ENCODE results near the gene SOWAHD.

DNA sequence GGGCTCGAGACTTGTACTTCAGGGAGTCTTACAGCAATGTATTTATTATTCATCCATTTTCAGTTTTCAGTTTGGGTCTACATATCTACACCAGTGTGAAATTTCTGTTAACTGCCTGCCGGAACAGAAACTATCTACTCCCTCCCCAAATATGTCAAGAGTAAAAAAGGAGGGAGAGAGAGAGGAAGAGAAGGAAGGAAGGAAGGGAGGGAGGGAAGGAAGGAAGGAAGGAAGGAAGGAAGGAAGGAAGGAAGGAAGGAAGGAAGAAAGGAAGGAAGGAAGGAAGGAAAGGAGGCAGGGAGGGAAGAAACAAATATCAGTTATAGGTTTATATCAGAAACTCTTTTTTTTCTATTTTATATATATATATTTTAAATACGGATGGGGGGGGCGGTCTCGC, 20.4 kb downstream of the SOWAHD start:
- no peak for TF ChIP-seq EGR1 (IDR thresholded peaks at IDR 0.05; ENCODE audit: low read depth in 2 of 2)
- no peak for TF ChIP-seq CTCF (IDR thresholded peaks at IDR 0.05; ENCODE audit: low read depth, low read length, missing input control)
- TF ChIP-seq, protein P1, sequence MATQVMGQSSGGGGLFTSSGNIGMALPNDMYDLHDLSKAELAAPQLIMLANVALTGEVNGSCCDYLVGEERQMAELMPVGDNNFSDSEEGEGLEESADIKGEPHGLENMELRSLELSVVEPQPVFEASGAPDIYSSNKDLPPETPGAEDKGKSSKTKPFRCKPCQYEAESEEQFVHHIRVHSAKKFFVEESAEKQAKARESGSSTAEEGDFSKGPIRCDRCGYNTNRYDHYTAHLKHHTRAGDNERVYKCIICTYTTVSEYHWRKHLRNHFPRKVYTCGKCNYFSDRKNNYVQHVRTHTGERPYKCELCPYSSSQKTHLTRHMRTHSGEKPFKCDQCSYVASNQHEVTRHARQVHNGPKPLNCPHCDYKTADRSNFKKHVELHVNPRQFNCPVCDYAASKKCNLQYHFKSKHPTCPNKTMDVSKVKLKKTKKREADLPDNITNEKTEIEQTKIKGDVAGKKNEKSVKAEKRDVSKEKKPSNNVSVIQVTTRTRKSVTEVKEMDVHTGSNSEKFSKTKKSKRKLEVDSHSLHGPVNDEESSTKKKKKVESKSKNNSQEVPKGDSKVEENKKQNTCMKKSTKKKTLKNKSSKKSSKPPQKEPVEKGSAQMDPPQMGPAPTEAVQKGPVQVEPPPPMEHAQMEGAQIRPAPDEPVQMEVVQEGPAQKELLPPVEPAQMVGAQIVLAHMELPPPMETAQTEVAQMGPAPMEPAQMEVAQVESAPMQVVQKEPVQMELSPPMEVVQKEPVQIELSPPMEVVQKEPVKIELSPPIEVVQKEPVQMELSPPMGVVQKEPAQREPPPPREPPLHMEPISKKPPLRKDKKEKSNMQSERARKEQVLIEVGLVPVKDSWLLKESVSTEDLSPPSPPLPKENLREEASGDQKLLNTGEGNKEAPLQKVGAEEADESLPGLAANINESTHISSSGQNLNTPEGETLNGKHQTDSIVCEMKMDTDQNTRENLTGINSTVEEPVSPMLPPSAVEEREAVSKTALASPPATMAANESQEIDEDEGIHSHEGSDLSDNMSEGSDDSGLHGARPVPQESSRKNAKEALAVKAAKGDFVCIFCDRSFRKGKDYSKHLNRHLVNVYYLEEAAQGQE (IDR thresholded peaks at IDR 0.05), result no peak
- no peak for TF ChIP-seq YY1 (IDR thresholded peaks at IDR 0.05)
- TF ChIP-seq TAF1 (conservative IDR thresholded peaks at IDR 0.05), result no peak
- no peak for TF ChIP-seq ATF3 (IDR thresholded peaks at IDR 0.05)
- no peak for TF ChIP-seq MAX (IDR thresholded peaks at IDR 0.05)
- no peak for TF ChIP-seq GABPA (IDR thresholded peaks at IDR 0.05 in 1 of 2, conservative IDR thresholded peaks at IDR 0.05 in 1 of 2)
- no peak for TF ChIP-seq NR2F2 (IDR thresholded peaks at IDR 0.05)
- TF ChIP-seq FOXA1 (IDR thresholded peaks at IDR 0.05), result no peak
- TF ChIP-seq, protein P2, sequence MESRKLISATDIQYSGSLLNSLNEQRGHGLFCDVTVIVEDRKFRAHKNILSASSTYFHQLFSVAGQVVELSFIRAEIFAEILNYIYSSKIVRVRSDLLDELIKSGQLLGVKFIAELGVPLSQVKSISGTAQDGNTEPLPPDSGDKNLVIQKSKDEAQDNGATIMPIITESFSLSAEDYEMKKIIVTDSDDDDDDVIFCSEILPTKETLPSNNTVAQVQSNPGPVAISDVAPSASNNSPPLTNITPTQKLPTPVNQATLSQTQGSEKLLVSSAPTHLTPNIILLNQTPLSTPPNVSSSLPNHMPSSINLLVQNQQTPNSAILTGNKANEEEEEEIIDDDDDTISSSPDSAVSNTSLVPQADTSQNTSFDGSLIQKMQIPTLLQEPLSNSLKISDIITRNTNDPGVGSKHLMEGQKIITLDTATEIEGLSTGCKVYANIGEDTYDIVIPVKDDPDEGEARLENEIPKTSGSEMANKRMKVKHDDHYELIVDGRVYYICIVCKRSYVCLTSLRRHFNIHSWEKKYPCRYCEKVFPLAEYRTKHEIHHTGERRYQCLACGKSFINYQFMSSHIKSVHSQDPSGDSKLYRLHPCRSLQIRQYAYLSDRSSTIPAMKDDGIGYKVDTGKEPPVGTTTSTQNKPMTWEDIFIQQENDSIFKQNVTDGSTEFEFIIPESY (IDR thresholded peaks at IDR 0.05), result no peak
- no peak for TF ChIP-seq HNF4G (IDR thresholded peaks at IDR 0.05)

Data from liver (tissue), 3 donors.